ENCODE measurements around the gene HSD17B14. TPM values are rescaled to one million over a fixed set of nuclear protein-coding genes. Genes with fewer than 3 reads are reported as not detected.

Gene HSD17B14
- total RNA-seq, 4 donors from 2014 or later: 5.6 to 31.9 (median 8.7) TPM

DNA sequence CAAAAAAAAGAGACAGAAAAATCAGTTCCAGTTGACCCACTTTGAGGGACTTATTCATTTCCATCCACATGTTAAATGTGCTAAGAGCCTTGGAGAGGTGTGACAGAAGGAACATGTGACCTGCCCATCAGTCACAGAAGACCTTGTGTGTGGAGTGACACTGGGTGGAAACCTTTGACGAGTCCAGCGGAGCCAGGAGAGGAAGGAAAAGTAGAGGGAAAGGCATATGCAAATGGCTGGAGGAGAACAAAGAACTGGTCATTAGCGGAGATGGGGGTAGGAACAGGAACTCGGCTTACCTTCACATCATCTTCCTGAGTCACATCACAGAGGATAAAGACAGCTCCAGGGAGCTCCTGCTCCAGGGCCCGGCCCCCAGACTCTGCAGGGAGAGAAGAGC, 2.3 kb downstream of the HSD17B14 start:
- no peak overlapping the region for H3K4me3 ChIP-seq
- intact Hi-C loops (cut with DNase I; ENCODE audit: low total_unique reads): no loop called here
- H3K4me1 ChIP-seq: no peaks in the 10 kb centered on the region
- no peaks in the 10 kb centered on the region for H3K36me3 ChIP-seq
- no peak for DNase-seq
- TF ChIP-seq POLR2A (IDR thresholded peaks at IDR 0.05) (no peak), CTCF (IDR thresholded peaks at IDR 0.05) (no peak)
- no peaks in the 10 kb centered on the region for H3K9me3 ChIP-seq
- no peaks in the 10 kb centered on the region for H3K27me3 ChIP-seq
- H3K27ac ChIP-seq: no peak overlapping the region

DNA sequence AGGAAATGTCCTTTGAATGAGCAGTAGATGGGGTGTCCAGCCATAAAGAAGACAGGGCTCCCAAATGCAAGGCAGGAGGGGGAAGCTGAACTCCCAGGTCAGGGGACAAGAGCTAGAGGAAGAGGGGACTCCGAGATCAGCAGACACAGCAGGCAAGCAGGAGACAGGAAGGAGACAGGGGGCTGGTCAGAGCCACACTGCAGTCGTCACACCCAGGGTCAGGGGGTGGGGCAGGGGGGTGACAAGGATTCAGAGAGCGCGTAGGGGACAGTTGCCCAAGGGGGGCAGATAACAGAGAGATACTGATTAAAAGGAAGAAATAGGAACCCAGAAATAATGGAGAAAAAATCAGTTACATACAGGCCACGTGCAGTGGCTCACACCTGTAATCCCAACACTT, 3.2 kb downstream of the HSD17B14 start:
- no peak for DNase-seq
- H3K36me3 ChIP-seq: no peaks in the 10 kb centered on the region
- no peaks in the 10 kb centered on the region for H3K9me3 ChIP-seq
- no peak overlapping the region for H3K4me3 ChIP-seq
- no peak for TF ChIP-seq CTCF (IDR thresholded peaks at IDR 0.05)
- no peak for TF ChIP-seq POLR2A (IDR thresholded peaks at IDR 0.05)
- no peaks in the 10 kb centered on the region for H3K4me1 ChIP-seq
- intact Hi-C loops (cut with DNase I; ENCODE audit: low total_unique reads): no loop called here
- no peaks in the 10 kb centered on the region for H3K27me3 ChIP-seq
- H3K27ac ChIP-seq: no peak overlapping the region

- Histone ChIP-seq H3K36me3 (no peaks in the 10 kb centered on the region), H3K4me1 (no peaks in the 10 kb centered on the region), H3K27ac (no peak overlapping the region), H3K4me3 (no peak overlapping the region), H3K27me3 (no peaks in the 10 kb centered on the region), H3K9me3 (no peaks in the 10 kb centered on the region)
- TF ChIP-seq POLR2A (IDR thresholded peaks at IDR 0.05): no peak
- no peak for TF ChIP-seq CTCF (IDR thresholded peaks at IDR 0.05)
- DNase-seq: no peak
- intact Hi-C loops (cut with DNase I; ENCODE audit: low total_unique reads): no loop called here
Measured at GRCh38 chr19:48830965-48831364, 5.3 kb downstream of the HSD17B14 start.

DNA sequence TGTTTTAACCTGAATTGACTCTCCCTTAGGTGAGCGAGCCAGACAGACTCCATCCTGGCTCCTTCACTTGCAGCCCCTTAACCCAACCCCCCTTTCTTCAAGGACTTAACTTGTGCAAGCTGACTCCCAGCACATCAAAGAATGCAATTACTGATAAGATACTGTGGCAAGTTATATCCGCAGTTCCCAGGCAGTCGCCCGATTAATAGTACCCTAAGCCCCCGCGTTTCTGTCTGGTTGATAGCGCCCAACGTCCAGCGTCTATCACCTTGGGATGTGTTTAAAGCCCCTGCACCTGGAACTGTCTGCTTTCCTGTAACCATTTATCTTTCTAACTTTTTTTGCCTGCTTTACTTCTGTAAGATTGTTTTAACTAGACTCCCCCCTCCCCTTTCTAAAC, 6.2 kb downstream of the HSD17B14 start:
- Histone ChIP-seq H3K9me3 (no peaks in the 10 kb centered on the region), H3K4me1 (no peaks in the 10 kb centered on the region), H3K4me3 (no peak overlapping the region), H3K27ac (no peak overlapping the region), H3K36me3 (no peaks in the 10 kb centered on the region), H3K27me3 (no peaks in the 10 kb centered on the region)
- DNase-seq: no peak
- TF ChIP-seq POLR2A (IDR thresholded peaks at IDR 0.05) (no peak), CTCF (IDR thresholded peaks at IDR 0.05) (no peak)
- intact Hi-C loops (cut with DNase I; ENCODE audit: low total_unique reads): no loop called here

DNA sequence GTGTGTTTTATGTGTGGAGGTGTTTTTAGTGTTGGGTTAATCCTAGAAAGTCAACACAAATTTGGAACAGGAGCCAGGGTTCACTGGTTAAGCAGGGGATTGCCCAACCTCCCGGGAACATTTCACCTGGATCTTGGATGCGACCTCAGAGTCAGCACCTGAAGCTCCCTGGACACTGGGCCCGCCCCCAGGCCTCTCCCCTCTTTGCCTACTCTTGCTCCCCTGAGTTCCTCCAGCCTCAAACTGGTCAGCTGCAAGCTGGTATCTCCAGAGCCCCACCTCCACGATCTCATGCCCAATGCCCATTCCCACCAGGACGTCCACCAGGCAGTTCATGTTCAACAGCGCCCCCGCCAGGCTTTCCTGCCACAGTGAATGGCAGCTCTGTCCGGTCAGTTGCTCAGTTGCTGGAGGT, 9.7 kb downstream of the HSD17B14 start:
- no peaks in the 10 kb centered on the region for H3K9me3 ChIP-seq
- H3K36me3 ChIP-seq: no peaks in the 10 kb centered on the region
- intact Hi-C loops (cut with DNase I; ENCODE audit: low total_unique reads): no loop called here
- H3K27ac ChIP-seq: no peak overlapping the region
- no peaks in the 10 kb centered on the region for H3K27me3 ChIP-seq
- H3K4me1 ChIP-seq: no peaks in the 10 kb centered on the region
- H3K4me3 ChIP-seq: no peak overlapping the region
- TF ChIP-seq CTCF (IDR thresholded peaks at IDR 0.05) (no peak), POLR2A (IDR thresholded peaks at IDR 0.05) (no peak)
- DNase-seq: no peak

Data from uterus (tissue), 4 donors.